GM18867 (cell line): ENCODE data around the gene PPP4R1.
A peak's percentile ranks its signal among the peaks of the same experiment; 100 is the strongest.
"Not testable (repeated sequence)": the region's sequence is repeated elsewhere in the genome, so short reads cannot be mapped to it uniquely, and the experiment has no call there.

Experiments
- ATAC-seq: cut with Tn5 transposase; IDR thresholded peaks from one replicate; pipeline ENCODE4 v1.9.1; 2021; ENCODE audit warnings: mild to moderate bottlenecking, moderate library complexity; ENCODE audit not compliant: unreplicated experiment

Gene PPP4R1

GRCh38 chr18:9614401-9615279 lies at the start of gene PPP4R1:
TSS of gene PPP4R1 (minus strand) at chr18:9614559. CDS start at chr18:9614484, 75 bp downstream.
- peak; percentile 66 for ATAC-seq

- ATAC-seq: no peak
These were observed 49.0 kb upstream of the PPP4R1 start for GRCh38 chr18:9663377-9663776.

- no peak for ATAC-seq
These were observed 47.2 kb upstream of the PPP4R1 start for GRCh38 chr18:9661564-9661963.

- no peak for ATAC-seq
These were observed 45.4 kb upstream of the PPP4R1 start for GRCh38 chr18:9659499-9660375.

- no peak for ATAC-seq
These were observed 43.8 kb upstream of the PPP4R1 start for GRCh38 chr18:9658087-9658641.

GRCh38 chr18:9655232-9655767 lies 40.9 kb upstream of the PPP4R1 start:
- no peak for ATAC-seq

- no peak for ATAC-seq
These were observed 39.0 kb upstream of the PPP4R1 start for GRCh38 chr18:9653390-9653789.

- no peak for ATAC-seq
These were observed 34.8 kb upstream of the PPP4R1 start for GRCh38 chr18:9649164-9649540.

- ATAC-seq: no peak
These were observed 34.2 kb upstream of the PPP4R1 start for GRCh38 chr18:9648431-9649163.

GRCh38 chr18:9647496-9648323 lies 33.4 kb upstream of the PPP4R1 start:
- no peak for ATAC-seq

- no peak for ATAC-seq
These were observed 29.2 kb upstream of the PPP4R1 start for GRCh38 chr18:9643549-9643948.

GRCh38 chr18:9642799-9643462 lies 28.6 kb upstream of the PPP4R1 start:
- no peak for ATAC-seq

- ATAC-seq: not testable (repeated sequence)
These were observed 26.7 kb upstream of the PPP4R1 start for GRCh38 chr18:9641081-9641480.

GRCh38 chr18:9638886-9639285 lies 24.5 kb upstream of the PPP4R1 start:
- ATAC-seq: no peak

- no peak for ATAC-seq
These were observed 22.8 kb upstream of the PPP4R1 start for GRCh38 chr18:9637036-9637767.

- no peak for ATAC-seq
These were observed 20.5 kb upstream of the PPP4R1 start for GRCh38 chr18:9634856-9635255.

- no peak for ATAC-seq
These were observed 17.6 kb upstream of the PPP4R1 start for GRCh38 chr18:9631814-9632496.

- ATAC-seq: no peak
These were observed 16.1 kb upstream of the PPP4R1 start for GRCh38 chr18:9630444-9630843.
